Renal cortex interstitium (tissue), 11 donors: ENCODE measurements around the gene KRT17. TPM values are rescaled to one million over a fixed set of nuclear protein-coding genes. Genes with fewer than 3 reads are reported as not detected.
A peak's percentile ranks its signal among the peaks of the same experiment; 100 is the strongest.
"Not testable (repeated sequence)": the region's sequence is repeated elsewhere in the genome, so short reads cannot be mapped to it uniquely, and the experiment has no call there.

Experiments
- DNase-seq, 11 donors: peaks; one replicate each; pipeline ENCODE4 v3.0.0-alpha.2; 2013; ENCODE audit warnings: low read depth in 9 of 11, low spot score in 4 of 11; ENCODE audit errors: extremely low read depth in 1 of 11
- polyA plus RNA-seq, 3 donors: library from polyadenylated mRNA; unstranded; fragments of 120-200 nt; gene quantifications; one replicate each; pipeline ENCODE4 v1.2.1, GENCODE V29; 2013; ENCODE audit not compliant: insufficient read length in 3 of 3

KRT17 gene
- polyA plus RNA-seq, 3 donors: 1.6 to 12.0 (median 3.2) TPM

DNA sequence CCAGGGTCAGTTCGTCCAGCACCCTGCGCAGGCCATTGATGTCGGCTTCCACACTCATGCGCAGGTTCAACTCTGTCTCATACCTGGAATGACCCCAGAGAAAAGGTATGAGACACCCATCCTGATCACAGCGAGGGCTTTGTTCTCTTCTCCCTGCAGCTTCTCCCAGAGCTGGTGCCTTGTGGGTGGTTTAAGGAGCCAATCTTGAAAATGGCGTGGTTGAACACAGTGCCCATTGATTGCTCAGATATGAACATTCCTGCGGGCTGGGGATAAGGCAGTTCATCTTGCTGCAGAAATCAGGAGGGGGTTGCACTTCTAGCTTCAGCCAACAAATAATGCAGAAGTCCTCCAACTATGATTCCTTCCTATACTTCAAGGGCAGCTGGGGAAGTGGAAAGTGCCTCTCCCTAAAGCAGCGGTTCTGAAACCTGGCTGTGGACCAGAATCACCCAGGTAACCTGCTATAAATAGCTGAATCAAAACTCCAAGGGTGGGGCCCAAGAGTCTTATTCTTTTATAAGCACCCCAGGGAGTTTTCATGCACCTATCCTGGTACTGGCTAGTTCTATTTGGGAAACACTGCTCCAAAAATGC, 39.9 kb downstream of the KRT17 start:
- not testable (repeated sequence) for DNase-seq

DNA sequence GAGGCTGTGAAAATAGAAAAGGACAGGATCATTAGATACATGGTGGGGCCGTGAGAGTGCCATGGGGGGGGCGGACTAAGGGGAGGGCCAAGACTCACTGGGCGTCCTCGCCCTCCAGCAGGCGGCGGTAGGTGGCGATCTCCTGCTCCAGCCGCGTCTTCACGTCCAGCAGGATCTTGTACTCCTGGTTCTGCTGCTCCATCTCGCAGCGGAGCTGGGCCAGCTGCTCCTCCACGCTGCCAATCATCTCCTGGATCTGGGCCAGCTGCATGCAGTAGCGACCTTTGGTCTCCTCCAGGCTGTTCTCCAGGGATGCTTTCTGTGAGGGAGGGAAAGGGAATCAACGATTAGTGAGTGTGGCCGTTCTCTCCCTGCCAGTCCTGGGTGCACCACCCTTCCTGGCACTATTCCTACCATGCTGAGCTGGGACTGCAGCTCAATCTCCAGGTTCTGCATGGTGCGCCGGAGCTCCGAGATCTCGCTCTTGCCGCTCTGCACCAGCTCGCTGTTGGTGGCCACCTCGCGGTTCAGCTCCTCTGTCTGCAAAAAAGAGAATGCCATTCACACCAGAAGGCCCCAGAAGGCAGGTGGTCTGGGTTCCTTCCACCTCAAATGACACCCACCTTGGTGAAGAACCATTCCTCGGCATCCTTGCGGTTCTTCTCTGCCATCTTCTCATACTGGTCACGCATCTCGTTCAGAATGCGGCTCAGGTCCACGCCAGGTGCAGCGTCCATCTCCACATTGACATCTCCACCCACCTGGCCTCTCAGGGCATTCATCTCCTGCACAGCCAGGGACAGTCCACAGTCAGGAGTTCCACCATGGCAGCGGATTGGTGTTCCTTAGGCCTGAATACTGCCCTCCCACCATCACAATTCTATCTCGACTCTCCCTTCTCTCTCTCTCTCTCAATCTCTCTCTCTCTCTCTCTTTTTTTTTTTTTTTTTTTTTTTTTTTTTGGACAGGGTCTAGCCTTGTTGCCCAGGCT, 40.9 kb downstream of the KRT17 start:
- DNase-seq: no peak

DNA sequence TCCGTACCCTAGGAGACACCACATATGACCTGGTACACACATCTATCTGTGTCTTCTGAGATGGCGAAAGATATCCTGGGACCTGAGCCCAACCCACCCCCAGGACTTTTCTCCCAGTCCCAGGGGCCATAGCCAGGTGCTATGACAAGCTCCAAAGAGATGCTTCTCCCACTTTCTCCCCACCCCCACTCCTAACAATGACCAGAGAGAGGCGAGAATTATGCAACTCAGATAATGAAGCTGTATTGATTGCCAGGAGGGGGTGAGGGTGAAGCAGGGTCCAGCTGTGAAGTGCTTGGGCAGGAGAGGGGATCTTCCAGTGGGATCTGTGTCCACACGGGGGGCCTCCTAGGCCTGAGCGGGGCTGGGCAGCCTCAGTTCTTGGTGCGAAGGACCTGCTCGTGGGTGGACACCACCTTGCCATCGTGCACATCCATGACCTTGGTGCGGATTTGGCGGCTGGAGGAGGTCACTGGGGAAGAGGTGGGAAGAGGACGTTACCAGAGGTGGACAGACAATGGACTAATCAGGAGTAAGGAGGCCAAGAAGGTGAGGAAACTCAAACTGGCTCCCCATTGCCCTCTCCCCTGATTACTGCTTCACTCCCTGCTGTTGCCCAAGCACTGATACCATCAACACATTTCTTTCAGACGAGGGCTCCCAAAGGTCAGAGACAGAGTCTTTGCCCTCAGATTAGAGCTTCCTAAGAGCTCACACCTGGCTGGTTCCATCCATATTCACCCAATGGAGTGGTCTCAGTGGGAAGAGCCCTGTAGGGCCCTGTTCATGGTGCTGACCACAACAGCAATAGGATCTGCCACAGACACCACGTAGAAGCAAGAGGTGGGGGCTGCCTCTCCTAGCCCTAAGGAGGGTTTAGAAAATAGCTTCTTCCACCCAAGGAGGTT, 42.1 kb downstream of the KRT17 start:
- not testable (repeated sequence) for DNase-seq

DNA sequence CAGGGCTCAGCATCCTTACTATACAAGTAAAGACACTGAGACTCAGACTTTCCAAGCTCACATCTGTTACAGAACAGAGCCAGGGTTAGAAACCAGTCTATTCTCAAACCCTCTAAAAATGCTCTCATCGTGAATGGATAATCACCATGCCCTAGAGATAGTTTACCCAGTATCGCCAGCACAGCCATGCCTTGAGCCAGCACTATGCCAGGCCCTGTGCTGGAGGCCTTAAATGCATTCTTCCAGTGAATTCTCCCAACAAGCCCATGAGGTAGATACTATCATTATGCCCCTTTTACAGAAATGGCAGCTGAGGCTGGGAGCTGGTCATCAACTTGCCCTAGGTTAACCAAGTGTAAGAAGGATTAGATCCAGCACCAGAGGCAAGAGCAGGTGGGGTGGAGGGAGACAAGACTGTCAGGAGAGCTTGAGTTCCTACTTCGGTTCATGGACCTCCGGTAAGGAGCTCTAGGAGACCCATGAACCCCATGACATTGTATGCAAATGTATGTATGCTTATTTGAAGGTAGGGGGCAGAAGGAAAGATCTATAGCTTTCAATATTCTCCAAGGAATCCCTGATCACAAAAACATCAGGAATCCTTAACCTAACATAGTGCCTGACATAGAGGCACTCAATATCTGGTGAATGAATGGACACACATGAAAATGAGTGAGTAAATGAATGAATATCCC, 42.9 kb downstream of the KRT17 start:
- DNase-seq: no peak

DNA sequence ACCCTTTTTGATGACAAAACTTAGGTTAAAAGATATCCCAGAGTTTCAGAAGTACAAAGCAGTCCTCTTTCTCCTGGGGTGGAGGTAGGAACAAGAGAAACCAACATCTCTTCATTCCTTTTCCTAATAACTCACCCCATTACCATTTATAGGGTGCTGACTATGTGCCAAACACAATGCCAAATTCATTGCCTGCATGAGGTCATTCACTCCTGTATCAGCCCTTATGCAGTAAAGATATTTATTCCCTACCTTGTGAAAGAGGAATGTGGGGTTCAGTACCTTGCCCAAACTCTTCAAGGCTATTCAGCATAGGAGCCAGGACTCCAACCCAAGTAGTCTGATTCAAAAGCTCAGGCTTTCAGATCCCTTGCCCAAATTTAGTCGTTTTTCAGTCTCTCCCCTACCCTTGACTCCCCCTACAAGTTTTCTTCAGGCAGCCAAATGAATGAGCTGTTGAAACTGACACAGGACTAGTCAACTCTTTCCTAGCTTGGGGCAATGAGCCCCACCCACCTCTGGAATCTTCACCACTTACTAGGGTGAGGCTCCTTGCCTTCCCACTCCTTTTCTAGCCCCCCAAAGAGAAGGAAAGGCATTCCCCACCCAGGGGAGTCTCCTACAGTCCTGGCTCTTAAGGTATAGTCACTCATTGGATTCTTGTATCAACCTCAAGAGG, 43.5 kb downstream of the KRT17 start:
- no peak for DNase-seq

DNA sequence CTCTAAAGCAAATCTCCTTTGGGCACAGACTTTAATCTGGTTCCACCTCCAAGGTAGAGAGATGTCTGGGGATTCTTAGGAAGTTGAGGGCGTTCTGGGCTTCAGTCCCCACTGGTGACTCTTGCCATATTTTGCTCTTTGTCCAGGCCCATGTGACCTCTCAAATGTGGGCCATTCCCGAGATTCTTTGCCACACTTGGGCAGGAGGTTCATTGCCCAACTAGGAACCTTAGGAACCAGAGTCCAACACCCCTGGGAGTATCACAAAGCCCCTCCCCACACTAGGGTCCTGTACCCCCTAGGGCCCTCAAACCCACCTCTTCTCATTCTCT, 44.2 kb downstream of the KRT17 start:
- no peak for DNase-seq

DNA sequence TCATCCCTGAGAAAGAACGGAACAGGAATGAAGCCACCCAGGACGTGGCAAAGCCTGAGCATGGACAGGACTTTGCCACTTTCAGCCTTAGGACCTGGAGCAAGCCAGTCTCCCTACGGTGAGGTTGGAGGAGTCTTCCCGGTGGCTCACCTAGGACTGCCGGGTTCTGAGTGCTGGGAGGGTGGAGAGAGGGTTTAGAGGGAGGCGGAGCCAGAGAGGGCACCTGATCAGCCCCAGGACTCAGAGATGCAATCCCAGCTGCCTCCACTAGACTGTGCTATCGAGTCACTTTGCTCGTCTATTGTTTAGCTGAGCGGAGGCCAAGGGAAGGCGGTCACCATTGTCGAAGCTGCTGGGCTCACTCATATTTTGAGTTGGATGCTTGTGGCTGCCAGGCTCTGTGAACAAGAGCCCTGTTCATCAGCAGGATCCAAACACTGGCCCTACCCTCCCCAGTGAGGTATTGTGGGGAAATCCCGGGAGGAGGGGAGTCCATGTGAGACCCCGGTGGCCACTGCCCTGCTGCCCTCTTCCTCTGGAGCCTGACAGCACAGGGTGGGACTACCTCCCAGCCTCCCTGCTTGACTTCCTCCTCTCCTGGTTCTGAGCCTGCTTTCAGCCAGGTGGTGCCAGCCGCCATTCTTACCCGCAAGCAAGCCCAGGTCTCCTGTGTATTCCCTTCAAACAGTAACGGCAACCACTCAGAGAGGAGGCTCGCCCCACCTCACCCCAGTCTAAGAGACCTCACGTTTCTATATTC, 44.7 kb downstream of the KRT17 start:
- DNase-seq: peak; percentile 70 to 88 (median 81)

DNA sequence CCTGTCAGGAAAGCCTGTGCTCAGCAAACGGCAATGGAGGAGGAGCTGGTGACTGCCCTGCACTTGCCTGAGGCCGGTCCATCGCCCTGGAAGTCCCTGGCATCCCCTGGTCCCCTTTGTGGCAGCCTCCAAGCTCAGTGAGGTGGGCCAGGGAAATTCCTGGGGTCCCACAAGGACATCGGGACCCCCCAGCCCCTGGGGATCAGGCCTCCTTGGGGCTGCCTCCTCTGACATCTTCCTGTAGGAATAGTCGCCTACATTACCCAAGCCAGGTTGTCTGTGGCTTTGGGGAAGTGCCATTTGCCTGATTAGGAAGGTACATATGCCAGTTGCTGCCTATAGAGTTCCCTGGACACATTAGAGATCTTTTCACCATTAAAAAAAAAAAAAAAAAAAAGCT, 45.4 kb downstream of the KRT17 start:
- DNase-seq: no peak

DNA sequence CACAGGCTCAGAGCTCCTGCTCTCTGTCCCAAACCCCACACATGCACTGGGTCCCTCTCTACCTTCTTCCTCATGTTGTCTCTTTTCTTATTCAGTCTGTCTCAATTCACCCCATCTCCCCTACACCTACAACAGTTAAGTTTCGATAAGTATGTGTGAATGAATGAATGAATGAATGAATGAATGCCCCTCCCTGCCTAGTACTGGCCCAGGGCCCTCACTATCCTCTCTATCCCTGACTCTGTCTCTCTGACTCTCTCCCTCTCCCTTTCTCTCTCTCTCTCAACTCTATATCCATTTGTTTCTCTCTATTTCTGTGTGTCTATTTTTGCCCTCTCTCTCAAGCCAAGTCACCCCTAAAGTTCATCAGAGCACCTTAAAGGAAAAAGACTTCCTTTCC, 45.8 kb downstream of the KRT17 start:
- no peak for DNase-seq

DNA sequence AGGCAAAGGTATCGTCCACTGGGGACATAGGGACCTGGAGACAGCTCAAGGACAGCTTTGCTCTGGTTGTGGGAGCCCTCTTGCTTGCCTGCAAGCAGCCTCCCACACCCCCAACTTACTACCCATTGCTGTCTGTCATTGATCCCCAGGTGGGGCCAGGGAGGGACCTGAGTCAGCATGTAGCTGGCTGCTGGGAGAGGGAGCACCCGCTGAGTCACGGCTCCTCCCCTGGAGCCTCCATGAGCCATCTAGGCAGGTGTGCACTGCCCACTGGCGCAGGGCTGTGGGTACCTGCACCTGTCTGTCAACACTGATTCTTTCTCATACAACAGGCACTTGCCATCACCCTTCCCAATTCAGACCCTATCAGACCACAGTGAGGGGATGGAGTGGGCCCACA, 47.6 kb downstream of the KRT17 start:
- DNase-seq: not testable (repeated sequence)

DNA sequence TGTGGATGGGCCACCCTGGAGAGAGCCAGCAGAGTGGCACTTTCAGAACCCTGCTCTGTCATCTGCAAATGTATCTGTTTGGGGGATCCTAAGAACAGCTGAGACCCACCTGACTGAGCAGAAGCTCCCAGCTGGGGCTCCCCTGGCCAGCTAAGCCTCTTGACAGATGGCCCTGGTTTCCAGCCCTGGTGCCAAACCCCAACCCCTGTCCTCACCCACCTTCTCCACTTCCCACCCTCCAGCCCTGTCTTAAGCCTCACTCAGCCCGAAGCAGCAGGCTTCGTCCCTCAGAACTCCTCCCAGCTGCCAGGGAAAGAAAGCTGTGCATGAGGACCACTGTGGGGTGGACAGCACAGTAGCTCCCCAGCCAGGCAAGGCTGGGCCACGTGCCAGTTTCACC, 49.0 kb downstream of the KRT17 start:
- DNase-seq: no peak

DNA sequence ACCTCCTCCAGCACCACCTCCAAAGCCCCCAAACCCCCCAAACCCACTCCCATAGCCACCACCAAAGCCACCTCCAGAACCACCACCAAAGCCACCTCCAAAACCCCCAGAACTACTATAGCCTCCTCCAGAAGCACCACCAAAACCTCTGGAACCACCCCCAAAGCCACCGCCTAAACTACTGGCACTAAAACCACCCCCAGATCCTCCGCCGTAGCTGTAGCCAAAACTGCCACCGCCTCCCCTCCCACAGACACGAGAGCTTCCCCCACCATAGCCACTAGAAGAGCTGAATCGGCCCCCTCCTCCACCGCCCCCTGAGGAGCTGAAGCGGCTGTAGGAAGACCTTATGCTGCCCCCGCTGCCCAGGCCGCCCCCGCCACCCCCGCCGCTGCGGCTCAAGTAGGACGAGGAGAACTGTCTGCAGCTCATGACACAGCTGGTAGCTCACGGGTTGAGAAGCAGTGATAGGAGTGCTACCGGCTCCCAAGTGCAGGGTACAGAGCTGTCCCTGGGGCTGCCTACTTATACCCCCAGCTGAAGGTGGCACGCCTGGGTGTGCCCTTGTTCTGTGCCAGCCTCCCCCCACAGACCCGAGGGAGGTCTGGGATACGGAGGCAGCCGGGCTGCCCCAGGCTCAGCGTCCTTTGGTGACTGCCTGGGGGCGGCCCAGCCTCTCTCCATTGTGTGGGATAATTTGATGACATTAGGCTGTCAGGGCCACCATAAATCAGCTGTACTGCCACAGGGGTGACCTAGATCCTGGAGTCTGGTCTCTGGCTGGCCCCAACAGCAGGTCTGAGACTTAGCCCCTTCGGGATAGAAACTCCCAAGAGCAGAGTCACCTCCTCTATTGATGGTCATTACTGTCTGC, 52.6 kb downstream of the KRT17 start, which contains the start of gene KRT9:
KRT9 (minus strand) TSS at position 499 of the 874 bp plus-strand sequence; CDS start at position 432, 67 bp downstream.
- DNase-seq: no peak

Other genes starting within 250 kb of the KRT17 start
- gene KRT34, start 242.3 kb downstream of the KRT17 start, polyA plus RNA-seq: not detected
- gene KRT31, start 227.0 kb downstream of the KRT17 start, polyA plus RNA-seq: not detected
- gene KRT37, start 200.0 kb downstream of the KRT17 start, polyA plus RNA-seq: not detected
- gene KRT38, start 183.6 kb downstream of the KRT17 start, polyA plus RNA-seq: not detected
- gene KRT32, start 157.2 kb downstream of the KRT17 start, polyA plus RNA-seq: not detected
- not detected for gene KRT35, start 143.4 kb downstream of the KRT17 start, polyA plus RNA-seq
- gene KRT36, start 134.7 kb downstream of the KRT17 start, polyA plus RNA-seq: not detected
- gene KRT13, start 119.0 kb downstream of the KRT17 start, polyA plus RNA-seq: under 1 TPM; 0.20 to 0.42 (median 0.33) TPM
- gene KRT15, start 105.7 kb downstream of the KRT17 start, polyA plus RNA-seq: 1 to 10 TPM in 1 of 3 donors, under 1 TPM in 2; 0.51 to 2.0 (median 0.72) TPM
- gene KRT19, start 96.3 kb downstream of the KRT17 start, polyA plus RNA-seq: 100 to 1,000 TPM; 155 to 178 (median 173) TPM
- under 1 TPM in 1 of 3 donors, not detected in 2; 0.07 TPM for gene KRT9, start 52.5 kb downstream of the KRT17 start, polyA plus RNA-seq
- under 1 TPM in 1 of 3 donors, not detected in 2; 0.39 TPM for gene KRT14, start 37.7 kb downstream of the KRT17 start, polyA plus RNA-seq
- gene KRT16, start 11.8 kb downstream of the KRT17 start, polyA plus RNA-seq: not detected
- gene EIF1, start 64.3 kb upstream of the KRT17 start, polyA plus RNA-seq: 100 to 1,000 TPM; 706 to 791 (median 745) TPM
- not detected for gene GAST, start 87.8 kb upstream of the KRT17 start, polyA plus RNA-seq
- gene HAP1, start 110.1 kb upstream of the KRT17 start, polyA plus RNA-seq: 1 to 10 TPM in 1 of 3 donors, under 1 TPM in 2; 0.90 to 1.2 (median 0.90) TPM
- gene JUP, start 162.1 kb upstream of the KRT17 start, polyA plus RNA-seq: 100 to 1,000 TPM; 169 to 222 (median 221) TPM
- gene P3H4, start 187.4 kb upstream of the KRT17 start, polyA plus RNA-seq: 10 to 100 TPM; 31.4 to 47.4 (median 40.1) TPM
- gene FKBP10, start 188.4 kb upstream of the KRT17 start, polyA plus RNA-seq: 100 to 1,000 TPM; 133 to 178 (median 165) TPM
- 10 to 100 TPM; 79.5 to 95.7 (median 89.9) TPM for gene NT5C3B, start 211.7 kb upstream of the KRT17 start, polyA plus RNA-seq
- under 1 TPM; 0.16 to 0.33 (median 0.26) TPM for gene KLHL10, start 213.2 kb upstream of the KRT17 start, polyA plus RNA-seq
- gene KLHL11, start 240.8 kb upstream of the KRT17 start, polyA plus RNA-seq: 1 to 10 TPM; 9.0 to 9.8 (median 9.7) TPM